IPS-NIHi7 (cell line): Measurements from ENCODE around the gene CES4A.

Source experiments
- DNase-seq: peaks from one replicate; pipeline ENCODE4 v3.0.0; 2012; ENCODE audit warnings: mixed read lengths; ENCODE audit errors: extremely low spot score

Gene CES4A

DNA sequence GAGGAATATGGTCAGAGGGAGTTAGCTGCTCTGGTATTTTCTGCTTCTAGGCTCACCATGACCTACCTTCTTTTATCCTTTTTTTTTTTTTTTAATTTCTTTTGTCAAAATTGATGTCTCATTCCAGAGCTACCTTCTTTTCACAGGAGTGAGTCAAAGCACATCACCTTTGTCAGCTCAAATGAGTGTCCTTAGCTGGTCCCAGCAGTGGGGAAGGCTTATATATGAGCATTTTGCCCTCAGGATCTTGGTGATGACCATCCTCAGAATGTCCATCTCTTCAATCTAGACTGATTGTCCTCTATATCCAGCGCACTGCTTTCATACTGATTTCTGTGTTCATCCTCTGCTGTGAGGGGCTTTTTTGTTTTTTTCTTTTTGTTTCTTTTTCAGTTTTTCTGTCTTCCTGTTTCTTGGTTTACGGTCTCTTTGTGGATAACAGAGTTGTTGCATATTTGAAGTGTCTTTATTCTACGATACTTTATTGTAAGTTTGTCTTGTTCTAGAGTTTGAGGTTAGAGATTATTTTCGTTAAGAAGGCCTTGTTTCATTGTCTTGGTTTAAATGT is 65.5 kb downstream of the CES4A start:
- DNase-seq = no peak

- no peak for DNase-seq
These were observed 66.5 kb downstream of the CES4A start for GRCh38 chr16:67054901-67055300.

GRCh38 chr16:67055712-67056487 is 67.5 kb downstream of the CES4A start:
- DNase-seq = no peak
